LNCAP (cell line): ENCODE results near the gene ARL6IP4.

Source experiments
- CTCF ChIP-seq: fragments of 450-650 bp; IDR thresholded peaks from 2 replicates; pipeline ENCODE4 v1.5.1; 2017; ENCODE audit warnings: mild to moderate bottlenecking

Gene ARL6IP4

DNA sequence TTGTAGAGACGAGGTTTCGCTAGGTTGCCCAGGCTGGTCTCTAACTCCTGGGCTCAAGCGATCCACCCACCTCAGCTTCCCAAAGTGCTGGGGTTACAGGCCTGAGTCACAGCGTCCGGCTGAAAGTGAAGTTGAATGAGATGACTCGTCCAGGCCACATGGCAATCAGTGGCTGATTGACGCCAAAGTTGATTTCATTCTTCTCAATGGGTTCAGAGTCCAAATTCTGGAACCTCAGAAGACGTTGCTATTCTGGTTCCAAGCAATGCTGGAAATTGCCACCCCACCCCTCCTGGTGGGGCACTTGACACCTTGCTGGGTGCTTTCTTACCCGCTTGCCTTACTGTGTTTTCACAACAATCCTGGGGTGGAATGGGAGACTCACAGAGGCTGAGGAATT, 29.1 kb upstream of the ARL6IP4 start:
- no peak for TF ChIP-seq CTCF

DNA sequence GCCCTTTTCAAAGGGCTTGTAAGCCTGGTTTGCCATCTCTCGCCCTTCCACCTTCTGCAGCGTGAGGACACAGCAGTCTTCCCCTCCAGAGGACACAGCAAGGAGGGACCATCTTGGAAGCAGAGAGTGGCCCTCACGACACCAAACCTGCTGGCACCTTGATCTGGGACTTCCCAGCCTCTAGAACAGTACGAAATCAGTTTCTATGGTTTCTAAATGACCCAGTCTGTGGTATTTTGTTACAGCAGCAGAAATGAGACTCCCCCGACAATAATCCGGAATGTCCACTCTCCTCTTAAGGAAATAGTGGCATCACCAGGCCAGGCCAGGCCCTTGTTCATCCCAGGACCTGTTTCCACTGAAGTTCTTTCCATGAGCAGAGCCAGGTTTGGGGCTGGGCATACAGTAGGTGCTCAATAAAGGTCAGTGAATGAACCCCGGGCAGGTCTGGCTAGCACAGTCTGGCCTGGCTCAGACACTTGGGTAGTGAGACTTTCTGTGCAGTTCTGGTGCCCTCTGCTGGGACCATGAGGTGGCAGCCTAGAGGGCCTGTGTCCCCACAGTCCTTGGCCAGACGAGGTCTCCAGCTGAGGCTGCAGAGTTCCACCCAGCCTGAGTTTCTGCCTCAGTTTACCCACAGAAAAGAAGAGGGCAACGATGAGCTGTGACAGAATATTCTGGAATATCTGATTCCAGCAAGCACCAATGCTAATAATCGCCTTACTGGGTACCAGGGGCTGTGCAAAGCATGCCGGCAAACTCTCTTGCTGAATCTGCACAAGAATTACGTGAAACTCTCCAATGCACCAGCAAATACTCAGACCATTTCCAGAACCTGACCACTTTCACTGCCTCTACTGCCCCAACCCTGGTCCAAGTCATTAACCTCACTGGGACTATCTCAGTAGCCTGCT, 28.2 kb upstream of the ARL6IP4 start:
- TF ChIP-seq CTCF = peak; percentile 88

GRCh38 chr12:122955156-122955555, 25.3 kb upstream of the ARL6IP4 start:
- TF ChIP-seq CTCF = no peak

GRCh38 chr12:122956035-122956434, 24.4 kb upstream of the ARL6IP4 start:
- no peak for TF ChIP-seq CTCF

GRCh38 chr12:122958198-122958888, 22.1 kb upstream of the ARL6IP4 start:
- no peak for TF ChIP-seq CTCF

DNA sequence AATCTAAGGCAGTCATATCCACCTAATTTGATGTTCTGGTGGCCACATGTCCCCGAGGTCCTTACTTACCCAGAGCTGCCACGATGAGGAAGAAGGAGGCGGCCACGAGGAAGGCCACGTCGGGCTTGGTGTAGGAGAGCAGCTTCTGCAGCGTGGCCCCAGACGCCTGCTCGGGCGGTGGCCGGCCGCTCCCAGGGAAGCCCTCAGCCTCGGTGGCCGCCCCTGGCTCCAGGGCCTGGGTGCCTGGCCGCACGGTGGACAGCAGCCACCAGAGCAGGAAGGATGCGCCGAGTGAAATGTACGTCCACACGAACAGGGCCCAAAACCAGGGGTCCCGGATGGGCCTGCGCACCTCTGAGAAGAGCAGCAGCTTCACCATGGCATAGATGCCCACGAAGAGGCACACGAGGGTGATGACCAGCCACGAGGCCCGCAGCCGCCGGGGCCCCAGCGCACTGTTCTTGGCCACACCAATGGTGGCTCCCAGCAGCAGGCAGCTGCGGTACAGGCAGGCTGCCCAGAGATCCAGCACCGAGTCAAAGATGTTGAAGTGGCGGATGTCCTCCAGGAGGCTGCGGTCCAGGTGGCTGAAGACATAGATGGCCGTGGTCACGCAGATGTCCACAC, 20.8 kb upstream of the ARL6IP4 start:
- TF ChIP-seq CTCF = no peak

GRCh38 chr12:122960193-122960569, 20.3 kb upstream of the ARL6IP4 start:
- TF ChIP-seq CTCF = no peak
